ENCODE measurements around the gene GALNT14. TPM values are rescaled to one million over a fixed set of nuclear protein-coding genes. Genes with fewer than 3 reads are reported as not detected.

Gene GALNT14
- total RNA-seq, 1 donor from 2014 or later: 6.4 TPM

DNA sequence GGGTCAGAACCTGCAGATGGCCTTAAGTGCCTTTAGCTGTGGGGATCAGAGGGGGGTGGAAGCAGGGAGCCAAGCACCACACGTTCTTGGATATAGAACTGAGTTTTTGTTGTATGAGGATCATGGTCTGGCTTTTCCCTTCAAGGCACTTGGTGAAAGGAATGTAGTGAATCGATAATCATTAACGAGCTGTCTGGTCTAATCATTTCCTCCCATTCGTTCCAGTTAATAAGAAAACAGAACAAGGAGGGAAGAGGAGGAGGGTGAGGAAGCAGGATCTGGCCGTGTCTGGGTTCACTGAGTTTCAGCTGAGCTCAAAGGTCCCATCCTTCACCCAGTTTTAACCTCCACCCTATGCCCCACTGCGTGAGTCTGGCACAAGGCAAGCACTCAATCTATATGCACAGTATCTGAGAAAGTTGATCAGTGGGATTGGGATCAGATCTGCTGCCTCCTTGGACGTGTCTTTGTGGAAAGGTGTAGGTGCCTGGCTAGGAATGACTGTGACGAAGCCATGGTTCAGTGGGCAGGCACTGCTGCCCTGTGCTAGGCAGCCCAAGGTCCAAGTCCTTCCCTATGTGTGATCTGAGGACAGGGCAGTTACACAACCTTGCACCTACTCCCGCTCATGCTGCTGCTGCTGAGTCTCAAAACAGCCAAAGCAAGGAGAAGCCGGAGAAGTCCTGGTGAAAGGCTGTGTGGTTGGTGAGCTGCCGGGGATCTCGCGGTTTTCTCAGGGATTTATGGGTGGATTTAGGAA, 54.8 kb downstream of the GALNT14 start:
- H3K36me3 ChIP-seq: no peaks in the 10 kb centered on the region
- Mint-ChIP-seq H3K4me1 (no peaks in the 10 kb centered on the region), H3K36me3 (no peaks in the 10 kb centered on the region), H3K9me3 (no peaks in the 10 kb centered on the region), H3K27me3 (ENCODE audit: insufficient read depth, low read depth) (peaks cover 5% of the 10 kb centered on the region), H3K27ac (no peak overlapping the region), H3K4me3 (no peak overlapping the region)
- H3K27me3 ChIP-seq: no peaks in the 10 kb centered on the region
- no peak overlapping the region for H3K27ac ChIP-seq
- H3K9me3 ChIP-seq (ENCODE audit: low read depth): no peaks in the 10 kb centered on the region
- H3K4me2 ChIP-seq: no peak overlapping the region
- H3K4me3 ChIP-seq: no peak overlapping the region
- TF ChIP-seq EZH2 (IDR thresholded peaks at IDR 0.05): no peak
- no peak for TF ChIP-seq EZH2phosphoT487 (IDR thresholded peaks at IDR 0.05)
- TF ChIP-seq CTCF (IDR thresholded peaks at IDR 0.05): no peak
- no peaks in the 10 kb centered on the region for H3K79me2 ChIP-seq (ENCODE audit: low read depth)
- no peaks in the 10 kb centered on the region for H3F3A ChIP-seq (ENCODE audit: low read depth)
- H4K20me1 ChIP-seq (ENCODE audit: low read depth): no peaks in the 10 kb centered on the region
- no peak for DNase-seq (ENCODE audit: low spot score)
- no peak overlapping the region for H3K9ac ChIP-seq
- no peak overlapping the region for H2AFZ ChIP-seq (replicated peaks)
- H3K4me1 ChIP-seq: no peaks in the 10 kb centered on the region

GRCh38 chr2:31082002-31082401, 56.2 kb downstream of the GALNT14 start:
- no peak for DNase-seq (ENCODE audit: low spot score)
- H3K4me2 ChIP-seq: no peak overlapping the region

DNA sequence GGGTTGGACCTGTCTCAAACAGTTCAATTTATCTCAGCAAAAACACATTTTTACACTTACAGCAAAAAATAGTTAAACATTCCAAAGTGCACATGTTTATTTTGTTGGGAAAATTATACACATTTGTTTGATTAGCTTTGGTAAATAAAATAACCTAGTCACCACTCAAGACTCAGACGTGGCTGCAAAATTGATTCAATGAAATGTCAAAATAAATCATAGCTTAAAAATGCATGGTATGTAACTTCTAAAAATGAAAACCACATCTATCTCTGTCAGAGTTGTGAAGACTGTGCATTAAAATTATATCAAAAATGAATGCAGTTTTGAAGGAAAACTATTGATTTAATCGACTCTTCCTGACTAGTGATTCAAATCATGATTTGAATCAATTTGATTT, 56.7 kb downstream of the GALNT14 start:
- H3K79me2 ChIP-seq (ENCODE audit: low read depth): no peaks in the 10 kb centered on the region
- H3K4me3 Mint-ChIP-seq: no peak overlapping the region
- H3K27me3 Mint-ChIP-seq (ENCODE audit: insufficient read depth, low read depth): peaks cover 6% of the 10 kb centered on the region
- no peak overlapping the region for H3K27ac ChIP-seq
- no peak for DNase-seq (ENCODE audit: low spot score)
- H3K27ac Mint-ChIP-seq: no peak overlapping the region
- no peaks in the 10 kb centered on the region for H3K9me3 Mint-ChIP-seq
- H4K20me1 ChIP-seq (ENCODE audit: low read depth): no peaks in the 10 kb centered on the region
- H3K36me3 ChIP-seq: no peaks in the 10 kb centered on the region
- no peak overlapping the region for H3K4me2 ChIP-seq
- no peaks in the 10 kb centered on the region for H3K4me1 ChIP-seq
- H3K9ac ChIP-seq: no peak overlapping the region
- H3K27me3 ChIP-seq: no peaks in the 10 kb centered on the region
- H3K4me3 ChIP-seq: no peak overlapping the region
- H3K9me3 ChIP-seq (ENCODE audit: low read depth): no peaks in the 10 kb centered on the region
- H2AFZ ChIP-seq (replicated peaks): no peak overlapping the region
- H3K36me3 Mint-ChIP-seq: no peaks in the 10 kb centered on the region
- TF ChIP-seq EZH2 (IDR thresholded peaks at IDR 0.05) (no peak), CTCF (IDR thresholded peaks at IDR 0.05) (no peak), EZH2phosphoT487 (IDR thresholded peaks at IDR 0.05) (no peak)
- no peaks in the 10 kb centered on the region for H3F3A ChIP-seq (ENCODE audit: low read depth)
- H3K4me1 Mint-ChIP-seq: no peaks in the 10 kb centered on the region

More at GRCh38 chr2:31082002-31082401, 56.2 kb downstream of the GALNT14 start:
- Mint-ChIP-seq H3K9me3 (no peaks in the 10 kb centered on the region), H3K4me3 (no peak overlapping the region), H3K36me3 (no peaks in the 10 kb centered on the region), H3K27me3 (ENCODE audit: insufficient read depth, low read depth) (peaks cover 6% of the 10 kb centered on the region), H3K27ac (no peak overlapping the region), H3K4me1 (no peaks in the 10 kb centered on the region)
- H3K9me3 ChIP-seq (ENCODE audit: low read depth): no peaks in the 10 kb centered on the region
- no peaks in the 10 kb centered on the region for H3K36me3 ChIP-seq
- no peaks in the 10 kb centered on the region for H3F3A ChIP-seq (ENCODE audit: low read depth)
- no peaks in the 10 kb centered on the region for H4K20me1 ChIP-seq (ENCODE audit: low read depth)
- no peak overlapping the region for H3K27ac ChIP-seq
- H3K79me2 ChIP-seq (ENCODE audit: low read depth): no peaks in the 10 kb centered on the region
- H3K4me3 ChIP-seq: no peak overlapping the region
- no peaks in the 10 kb centered on the region for H3K27me3 ChIP-seq
- no peaks in the 10 kb centered on the region for H3K4me1 ChIP-seq
- no peak overlapping the region for H3K9ac ChIP-seq
- TF ChIP-seq EZH2 (IDR thresholded peaks at IDR 0.05) (no peak), CTCF (IDR thresholded peaks at IDR 0.05) (no peak), EZH2phosphoT487 (IDR thresholded peaks at IDR 0.05) (no peak)
- no peak overlapping the region for H2AFZ ChIP-seq (replicated peaks)
